Esophagus squamous epithelium (tissue), 5 donors: ENCODE measurements around the gene MYPN. TPM values are rescaled to one million over a fixed set of nuclear protein-coding genes. Genes with fewer than 3 reads are reported as not detected.

ENCODE experiments used
- DNase-seq: peaks from one replicate; lab custom pipeline; 2025; lab: John Stamatoyannopoulos, UW
- H3K27ac ChIP-seq, 4 donors: fragments of 200-600 bp; sonication (generic); one replicate each; pipeline ENCODE4 v1.5.1; 2016 to 2019; ENCODE audit warnings: mild to moderate bottlenecking in 1 of 4
- H3K27me3 ChIP-seq, 4 donors: fragments of 200-600 bp; sonication (generic); 1 replicate in 3 of 4; 2 replicates in 1 of 4; pipeline versions ENCODE4 v1.5.1 to v1.6.0; 2017 to 2021; ENCODE audit warnings: antibody characterized with exemption in 1 of 4
- H3K36me3 ChIP-seq, 3 donors: fragments of 200-600 bp; sonication (generic); one replicate each; pipeline ENCODE4 v1.5.1; 2016 to 2019
- H3K4me1 ChIP-seq, 3 donors: fragments of 200-600 bp; sonication (generic); one replicate each; pipeline ENCODE4 v1.5.1; 2017 to 2019
- H3K4me3 ChIP-seq, 4 donors: fragments of 200-600 bp; sonication (generic); 1 replicate in 3 of 4; 2 replicates in 1 of 4; pipeline ENCODE4 v1.5.1; 2016 to 2019; ENCODE audit warnings: mild to moderate bottlenecking in 2 of 4, moderate library complexity in 1 of 4
- H3K9me3 ChIP-seq, 3 donors: fragments of 200-600 bp; sonication (generic); one replicate each; pipeline ENCODE4 v1.5.1; 2016 to 2019
- POLR2A ChIP-seq, 4 donors: fragments of 450-650 bp; IDR thresholded peaks; one replicate each; pipeline ENCODE4 v1.6.1; 2017; ENCODE audit warnings: antibody characterized with exemption in 4 of 4, mild to moderate bottlenecking in 4 of 4, moderate library complexity in 3 of 4
- WGBS, 2 donors: methylation state at CpG; one replicate each; pipeline ENCODE4 v1.1.5; 2018; 5-methylcytosine and 5-hydroxymethylcytosine counted together
- intact Hi-C: fragments of 100-400 bp; cut with DNase I; formaldehyde crosslinking; loops from one replicate; pipeline ENCODE4 v1.15.0; 2022
- total RNA-seq, 4 donors: library from RNA; depleted of rRNA; stranded (reverse); fragments of >200 nt; gene quantifications; one replicate each; pipeline ENCODE4 v1.1.0, GENCODE V29; 2016
- TF ChIP-seq, protein P1 (sequence below), 6 experiments: fragments of 450-650 bp in 4 of 6; fragments of 200-600 bp in 2 of 6; sonication (generic) in 2 of 6; IDR thresholded peaks; one replicate each; pipeline ENCODE4 v1.5.1; 2016 to 2019; ENCODE audit warnings: antibody characterized with exemption in 6 of 6, mild to moderate bottlenecking in 4 of 6, moderate library complexity in 4 of 6
- donor health status: DM: yes; HTN: yes; CAD: no.

MYPN gene
- total RNA-seq, 4 donors from 2014 or later, result not detected

DNA sequence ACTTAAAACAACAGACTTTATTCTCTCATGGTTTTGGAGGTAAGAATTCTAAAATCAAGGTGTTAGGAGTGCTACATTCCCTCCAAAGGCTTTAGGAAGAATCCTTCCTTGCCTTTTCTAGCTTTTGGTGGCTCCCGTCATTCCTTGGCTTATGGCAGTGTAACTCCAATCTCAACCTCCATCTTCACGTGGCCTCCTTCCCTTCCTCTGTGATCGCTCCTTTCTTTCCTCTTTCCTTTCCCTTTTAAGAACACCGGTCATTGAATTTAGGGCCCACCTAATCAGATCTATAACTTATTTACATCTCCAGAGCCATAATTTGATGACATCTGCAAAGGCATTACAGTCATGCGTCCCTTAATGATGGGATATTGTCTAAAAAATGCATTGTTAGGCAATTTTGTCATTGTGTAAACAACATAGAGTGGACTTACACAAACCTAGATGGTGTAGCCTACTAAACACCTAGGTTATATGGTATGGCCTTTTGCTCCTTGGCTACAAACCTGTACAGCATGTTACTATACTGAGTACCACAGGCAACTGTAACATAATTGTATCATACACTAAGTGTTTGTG is 28.3 kb upstream of the MYPN start:
- Histone ChIP-seq H3K36me3 (no peaks in the 10 kb centered on the region), H3K9me3 (no peaks in the 10 kb centered on the region), H3K4me1 (no peaks in the 10 kb centered on the region), H3K4me3 (no peak overlapping the region), H3K27me3 (no peaks in the 10 kb centered on the region), H3K27ac (no peak overlapping the region)
- WGBS, 2 donors, result 85 to 86% methylated on average over 5 of the region's 5 CpGs
- TF ChIP-seq, protein P1, sequence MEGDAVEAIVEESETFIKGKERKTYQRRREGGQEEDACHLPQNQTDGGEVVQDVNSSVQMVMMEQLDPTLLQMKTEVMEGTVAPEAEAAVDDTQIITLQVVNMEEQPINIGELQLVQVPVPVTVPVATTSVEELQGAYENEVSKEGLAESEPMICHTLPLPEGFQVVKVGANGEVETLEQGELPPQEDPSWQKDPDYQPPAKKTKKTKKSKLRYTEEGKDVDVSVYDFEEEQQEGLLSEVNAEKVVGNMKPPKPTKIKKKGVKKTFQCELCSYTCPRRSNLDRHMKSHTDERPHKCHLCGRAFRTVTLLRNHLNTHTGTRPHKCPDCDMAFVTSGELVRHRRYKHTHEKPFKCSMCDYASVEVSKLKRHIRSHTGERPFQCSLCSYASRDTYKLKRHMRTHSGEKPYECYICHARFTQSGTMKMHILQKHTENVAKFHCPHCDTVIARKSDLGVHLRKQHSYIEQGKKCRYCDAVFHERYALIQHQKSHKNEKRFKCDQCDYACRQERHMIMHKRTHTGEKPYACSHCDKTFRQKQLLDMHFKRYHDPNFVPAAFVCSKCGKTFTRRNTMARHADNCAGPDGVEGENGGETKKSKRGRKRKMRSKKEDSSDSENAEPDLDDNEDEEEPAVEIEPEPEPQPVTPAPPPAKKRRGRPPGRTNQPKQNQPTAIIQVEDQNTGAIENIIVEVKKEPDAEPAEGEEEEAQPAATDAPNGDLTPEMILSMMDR (IDR thresholded peaks at IDR 0.05), result no peak
- no peak for TF ChIP-seq POLR2A (IDR thresholded peaks at IDR 0.05)
- intact Hi-C loops, result loop anchor here (10.0 kb wide), 1 partner anchor 74 kb away; no protein-coding TSS in a partner anchor
- no peak for DNase-seq

- no peak for TF ChIP-seq POLR2A (IDR thresholded peaks at IDR 0.05)
- TF ChIP-seq, protein P1 (IDR thresholded peaks at IDR 0.05), result no peak
- intact Hi-C loops, result loop anchor here (10.0 kb wide), 1 partner anchor 73 kb away; no protein-coding TSS in a partner anchor
- 71 to 88% methylated on average over 4 to 6 of the region's 6 CpGs for WGBS, 2 donors
- Histone ChIP-seq H3K4me3 (no peak overlapping the region), H3K27ac (no peak overlapping the region), H3K36me3 (no peaks in the 10 kb centered on the region), H3K27me3 (no peaks in the 10 kb centered on the region), H3K9me3 (no peaks in the 10 kb centered on the region), H3K4me1 (no peaks in the 10 kb centered on the region)
- no peak for DNase-seq
Measured at GRCh38 chr10:68081916-68082315, 27.4 kb upstream of the MYPN start.

DNA sequence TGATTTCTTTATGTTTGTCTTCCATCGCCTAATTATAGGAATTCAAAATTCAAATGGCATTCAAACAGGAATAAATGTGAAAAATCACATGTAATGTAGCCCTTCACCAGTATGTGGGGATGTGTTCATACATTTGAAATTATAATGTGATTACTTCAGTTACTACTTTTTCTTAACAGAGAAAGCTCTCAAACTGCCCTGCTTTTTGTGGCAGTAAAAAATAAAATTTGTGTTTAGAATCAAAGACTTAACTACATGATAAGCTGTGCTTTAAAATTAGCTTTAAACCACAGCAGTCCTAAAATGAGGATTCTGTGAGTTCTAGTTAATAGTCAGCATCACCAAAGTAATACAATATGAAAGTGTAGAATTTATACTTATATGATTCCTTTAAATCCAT is 26.4 kb upstream of the MYPN start:
- Histone ChIP-seq H3K27me3 (no peaks in the 10 kb centered on the region), H3K4me1 (peaks cover 0 to 7% (median 3%) of the 10 kb centered on the region in 3 donors), H3K36me3 (no peaks in the 10 kb centered on the region), H3K4me3 (no peak overlapping the region), H3K27ac (no peak overlapping the region), H3K9me3 (no peaks in the 10 kb centered on the region)
- intact Hi-C loops, result loop anchor here (10.0 kb wide), 1 partner anchor 72 kb away; no protein-coding TSS in a partner anchor
- TF ChIP-seq, protein P1 (IDR thresholded peaks at IDR 0.05), result peak in 5 of 6 experiments; percentile 29 to 60 (median 35)
- no peak for TF ChIP-seq POLR2A (IDR thresholded peaks at IDR 0.05)
- no peak for DNase-seq
- 40 to 46% methylated on average over 1 of the region's 1 CpG for WGBS, 2 donors

DNA sequence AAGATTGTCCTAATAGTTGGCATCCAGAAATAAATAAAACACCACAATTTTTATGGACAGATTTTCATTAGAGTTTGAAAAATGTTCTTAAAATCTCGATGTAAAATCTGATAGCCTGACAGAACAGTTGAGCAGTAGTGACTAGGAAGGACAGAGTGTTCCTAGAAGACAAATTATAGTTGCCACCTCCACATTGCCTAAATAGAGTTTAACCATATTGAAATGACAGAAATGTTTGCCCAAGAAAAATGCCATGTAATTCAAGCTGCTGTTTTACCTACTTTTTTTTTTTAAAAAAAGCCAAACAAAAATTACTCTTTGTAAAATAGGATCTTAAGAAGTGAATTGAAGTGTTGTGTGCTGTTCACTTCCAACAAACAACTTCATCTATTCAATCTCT is 25.3 kb upstream of the MYPN start:
- 35 to 56% methylated on average over 1 of the region's 1 CpG for WGBS, 2 donors
- TF ChIP-seq POLR2A (IDR thresholded peaks at IDR 0.05), result no peak
- TF ChIP-seq, protein P1 (IDR thresholded peaks at IDR 0.05), result no peak
- Histone ChIP-seq H3K9me3 (no peaks in the 10 kb centered on the region), H3K4me1 (peaks cover 0 to 17% (median 4%) of the 10 kb centered on the region in 3 donors), H3K27ac (no peak overlapping the region), H3K4me3 (no peak overlapping the region), H3K36me3 (no peaks in the 10 kb centered on the region), H3K27me3 (no peaks in the 10 kb centered on the region)
- intact Hi-C loops, result loop anchor here (10.0 kb wide), 1 partner anchor 71 kb away; no protein-coding TSS in a partner anchor
- no peak for DNase-seq

DNA sequence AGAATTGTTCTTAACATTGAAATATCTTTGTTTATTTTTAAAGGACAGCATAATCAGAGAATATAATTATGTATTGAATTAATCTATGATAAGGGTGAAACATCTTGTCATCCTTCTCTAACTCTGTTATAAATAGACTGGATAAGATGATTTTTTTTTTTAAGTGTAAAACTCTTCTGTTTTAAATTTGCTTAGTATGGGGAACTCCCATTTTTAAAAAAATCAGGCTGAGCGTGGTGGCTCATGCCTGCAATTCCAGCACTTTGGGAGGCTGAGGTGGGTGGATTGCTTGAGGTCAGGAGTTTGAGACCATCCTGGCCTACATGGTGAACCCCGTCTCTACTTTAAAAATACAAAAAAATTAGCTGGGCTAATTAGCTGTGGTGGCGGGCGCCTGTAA is 24.8 kb upstream of the MYPN start:
- DNase-seq, result no peak
- no peak overlapping the region for H3K27ac ChIP-seq
- H3K4me3 ChIP-seq, result no peak overlapping the region
- H3K9me3 ChIP-seq, result no peaks in the 10 kb centered on the region
- H3K4me1 ChIP-seq, result peaks cover 0 to 17% (median 4%) of the 10 kb centered on the region in 3 donors
- H3K36me3 ChIP-seq, result no peaks in the 10 kb centered on the region
- intact Hi-C loops, result loop anchor here (10.0 kb wide), 1 partner anchor 70 kb away; no protein-coding TSS in a partner anchor
- TF ChIP-seq, protein P1 (IDR thresholded peaks at IDR 0.05), result no peak
- TF ChIP-seq POLR2A (IDR thresholded peaks at IDR 0.05), result no peak
- WGBS, 2 donors, result 84 to 92% methylated on average over 4 of the region's 4 CpGs
- no peaks in the 10 kb centered on the region for H3K27me3 ChIP-seq
